ENCODE data around the gene HPN.

GRCh38 chr19:35051796-35052195 is 10.3 kb downstream of the HPN start:
- no peak for TF ChIP-seq POLR2A (IDR thresholded peaks at IDR 0.05)
- TF ChIP-seq CTCF (IDR thresholded peaks at IDR 0.05), result no peak

Measured in Peyer's patch (tissue), 4 donors.